ENCODE results near the gene LCP2.
A peak's percentile ranks its signal among the peaks of the same experiment; 100 is the strongest.

LCP2 gene

GRCh38 chr5:170279459-170279817 is 18.1 kb downstream of the LCP2 start:
- Histone ChIP-seq H2BK15ac (ENCODE audit: low read depth, poor library complexity, severe bottlenecking) (no peak overlapping the region), H3K4ac (ENCODE audit: low read depth in 1 of 2, low read length in 2 of 2) (no peak overlapping the region), H3K18ac (ENCODE audit: low read depth in 1 of 2, low read length in 2 of 2) (no peak overlapping the region), H3K27me3 (ENCODE audit: control insufficient read depth in 1 of 2, insufficient read depth in 1 of 2, low read length in 2 of 2) (peaks cover 21 to 24% of the 10 kb centered on the region in 2 experiments), H3K9me3 (ENCODE audit: control insufficient read depth, low read length) (peaks cover 15% of the 10 kb centered on the region), H2AK5ac (ENCODE audit: low read length, severe bottlenecking) (no peak overlapping the region), H3K27ac (ENCODE audit: low read length, poor library complexity, severe bottlenecking) (no peak overlapping the region), H2BK5ac (ENCODE audit: low read depth, low read length, poor library complexity, severe bottlenecking) (no peak overlapping the region), H3K79me1 (replicated peaks; ENCODE audit: low read length, poor library complexity, severe bottlenecking) (no peaks in the 10 kb centered on the region), H4K8ac (ENCODE audit: low read length) (no peak overlapping the region), H3K14ac (ENCODE audit: low read length in 2 of 2) (no peak overlapping the region), H3K4me2 (ENCODE audit: low read length, poor library complexity, severe bottlenecking) (no peak overlapping the region), H2BK12ac (ENCODE audit: low read length in 2 of 2) (no peak overlapping the region), H2BK120ac (ENCODE audit: low read depth, low read length) (no peak overlapping the region), H4K91ac (ENCODE audit: low read length) (no peak overlapping the region), H2AFZ (ENCODE audit: low read depth, low read length) (no peak overlapping the region), H3K4me3 (ENCODE audit: insufficient read depth in 1 of 2, low read depth in 1 of 2, low read length in 2 of 2) (no peak overlapping the region), H3K9ac (ENCODE audit: low read length) (no peak overlapping the region), H3K36me3 (ENCODE audit: control insufficient read depth in 1 of 2, insufficient read depth in 2 of 2, low read depth in 1 of 2, low read length in 2 of 2) (no peaks in the 10 kb centered on the region), H3K4me1 (ENCODE audit: control insufficient read depth, insufficient read depth, low read depth, low read length) (peaks cover 3% of the 10 kb centered on the region), H3K23ac (ENCODE audit: low read length in 2 of 2) (no peak overlapping the region)
- no peak for DNase-seq
- WGBS = 94% methylated on average over 3 of the region's 4 CpGs

DNA sequence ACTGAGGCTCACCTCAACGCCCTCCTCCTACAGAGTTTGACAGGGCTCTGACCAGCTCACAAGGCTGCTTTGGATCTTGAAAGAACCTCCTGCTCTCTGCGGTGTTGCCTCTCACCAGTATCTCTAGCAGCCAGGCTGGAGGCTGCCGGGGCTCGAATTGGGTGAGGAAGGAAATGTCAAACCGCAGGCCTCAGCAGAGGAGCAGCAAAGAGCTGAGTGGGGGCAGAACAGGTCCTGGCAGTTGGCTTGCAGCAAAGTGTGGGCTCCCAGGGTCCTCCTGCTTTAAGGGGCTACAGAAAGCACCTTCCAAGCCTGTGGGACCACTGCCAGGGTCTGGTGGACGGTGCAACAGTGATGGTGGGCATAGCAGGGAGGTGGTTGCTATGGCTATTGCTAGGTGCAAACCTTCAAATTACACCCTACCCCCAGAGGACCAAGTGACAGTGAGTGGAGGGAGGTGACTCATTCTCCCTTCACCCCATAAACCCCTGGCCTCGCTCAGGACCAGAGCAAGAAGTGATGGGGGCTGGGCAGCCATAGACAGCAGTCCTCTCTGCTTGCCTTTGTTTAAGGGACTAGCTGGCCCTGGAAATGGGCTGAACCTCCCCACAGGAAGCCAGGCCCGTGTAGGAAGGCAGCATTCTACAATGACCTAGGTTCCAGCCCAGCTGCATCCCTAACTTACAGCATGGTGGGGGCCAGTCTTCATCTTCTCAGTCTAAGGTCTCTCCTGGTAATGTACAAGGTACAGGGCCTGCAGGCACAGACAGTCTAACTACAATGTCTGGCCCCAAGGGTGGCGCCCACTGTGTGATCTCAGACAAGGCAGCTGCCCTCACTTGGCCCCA is 18.7 kb downstream of the LCP2 start:
- no peak overlapping the region for H2BK15ac ChIP-seq (ENCODE audit: low read depth, poor library complexity, severe bottlenecking)
- H4K91ac ChIP-seq (ENCODE audit: low read length) = no peak overlapping the region
- peaks cover 21 to 30% of the 10 kb centered on the region in 2 experiments for H3K27me3 ChIP-seq (ENCODE audit: control insufficient read depth in 1 of 2, insufficient read depth in 1 of 2, low read length in 2 of 2)
- H3K4me1 ChIP-seq (ENCODE audit: control insufficient read depth, insufficient read depth, low read depth, low read length) = peaks cover 3% of the 10 kb centered on the region
- no peak overlapping the region for H3K18ac ChIP-seq (ENCODE audit: low read depth in 1 of 2, low read length in 2 of 2)
- no peak overlapping the region for H3K27ac ChIP-seq (ENCODE audit: low read length, poor library complexity, severe bottlenecking)
- no peaks in the 10 kb centered on the region for H3K79me1 ChIP-seq (replicated peaks; ENCODE audit: low read length, poor library complexity, severe bottlenecking)
- H2BK12ac ChIP-seq (ENCODE audit: low read length in 2 of 2) = no peak overlapping the region
- H3K4me3 ChIP-seq (ENCODE audit: insufficient read depth in 1 of 2, low read depth in 1 of 2, low read length in 2 of 2) = no peak overlapping the region
- no peak overlapping the region for H3K4ac ChIP-seq (ENCODE audit: low read depth in 1 of 2, low read length in 2 of 2)
- H2AK5ac ChIP-seq (ENCODE audit: low read length, severe bottlenecking) = no peak overlapping the region
- peaks cover 11% of the 10 kb centered on the region for H3K9me3 ChIP-seq (ENCODE audit: control insufficient read depth, low read length)
- no peak overlapping the region for H3K4me2 ChIP-seq (ENCODE audit: low read length, poor library complexity, severe bottlenecking)
- no peak overlapping the region for H3K9ac ChIP-seq (ENCODE audit: low read length)
- WGBS = 64% methylated on average over 8 of the region's 9 CpGs
- DNase-seq = no peak
- no peaks in the 10 kb centered on the region for H3K36me3 ChIP-seq (ENCODE audit: control insufficient read depth in 1 of 2, insufficient read depth in 2 of 2, low read depth in 1 of 2, low read length in 2 of 2)
- H3K14ac ChIP-seq (ENCODE audit: low read length in 2 of 2) = peak overlapping the region in 1 of 2 experiments; percentile 64
- H2BK120ac ChIP-seq (ENCODE audit: low read depth, low read length) = no peak overlapping the region
- H4K8ac ChIP-seq (ENCODE audit: low read length) = no peak overlapping the region
- H2BK5ac ChIP-seq (ENCODE audit: low read depth, low read length, poor library complexity, severe bottlenecking) = no peak overlapping the region
- H3K23ac ChIP-seq (ENCODE audit: low read length in 2 of 2) = no peak overlapping the region
- no peak overlapping the region for H2AFZ ChIP-seq (ENCODE audit: low read depth, low read length)

- no peak overlapping the region for H4K8ac ChIP-seq (ENCODE audit: low read length)
- no peaks in the 10 kb centered on the region for H3K36me3 ChIP-seq (ENCODE audit: control insufficient read depth in 1 of 2, insufficient read depth in 2 of 2, low read depth in 1 of 2, low read length in 2 of 2)
- no peaks in the 10 kb centered on the region for H3K79me1 ChIP-seq (replicated peaks; ENCODE audit: low read length, poor library complexity, severe bottlenecking)
- no peak overlapping the region for H2BK15ac ChIP-seq (ENCODE audit: low read depth, poor library complexity, severe bottlenecking)
- peaks cover 2% of the 10 kb centered on the region for H3K9me3 ChIP-seq (ENCODE audit: control insufficient read depth, low read length)
- no peak overlapping the region for H2AK5ac ChIP-seq (ENCODE audit: low read length, severe bottlenecking)
- H2BK12ac ChIP-seq (ENCODE audit: low read length in 2 of 2) = no peak overlapping the region
- WGBS = 63% methylated on average over 6 of the region's 6 CpGs
- H3K9ac ChIP-seq (ENCODE audit: low read length) = no peak overlapping the region
- H3K4me2 ChIP-seq (ENCODE audit: low read length, poor library complexity, severe bottlenecking) = no peak overlapping the region
- H2BK5ac ChIP-seq (ENCODE audit: low read depth, low read length, poor library complexity, severe bottlenecking) = no peak overlapping the region
- no peak overlapping the region for H3K14ac ChIP-seq (ENCODE audit: low read length in 2 of 2)
- H3K27ac ChIP-seq (ENCODE audit: low read length, poor library complexity, severe bottlenecking) = no peak overlapping the region
- no peak overlapping the region for H3K4ac ChIP-seq (ENCODE audit: low read depth in 1 of 2, low read length in 2 of 2)
- H3K23ac ChIP-seq (ENCODE audit: low read length in 2 of 2) = no peak overlapping the region
- H3K27me3 ChIP-seq (ENCODE audit: control insufficient read depth in 1 of 2, insufficient read depth in 1 of 2, low read length in 2 of 2) = peaks cover 25 to 30% of the 10 kb centered on the region in 2 experiments
- H3K18ac ChIP-seq (ENCODE audit: low read depth in 1 of 2, low read length in 2 of 2) = no peak overlapping the region
- peaks cover 3% of the 10 kb centered on the region for H3K4me1 ChIP-seq (ENCODE audit: control insufficient read depth, insufficient read depth, low read depth, low read length)
- H2BK120ac ChIP-seq (ENCODE audit: low read depth, low read length) = no peak overlapping the region
- no peak overlapping the region for H4K91ac ChIP-seq (ENCODE audit: low read length)
- no peak overlapping the region for H3K4me3 ChIP-seq (ENCODE audit: insufficient read depth in 1 of 2, low read depth in 1 of 2, low read length in 2 of 2)
- H2AFZ ChIP-seq (ENCODE audit: low read depth, low read length) = no peak overlapping the region
- no peak for DNase-seq
These were observed 19.7 kb downstream of the LCP2 start for GRCh38 chr5:170277867-170278281.

DNA sequence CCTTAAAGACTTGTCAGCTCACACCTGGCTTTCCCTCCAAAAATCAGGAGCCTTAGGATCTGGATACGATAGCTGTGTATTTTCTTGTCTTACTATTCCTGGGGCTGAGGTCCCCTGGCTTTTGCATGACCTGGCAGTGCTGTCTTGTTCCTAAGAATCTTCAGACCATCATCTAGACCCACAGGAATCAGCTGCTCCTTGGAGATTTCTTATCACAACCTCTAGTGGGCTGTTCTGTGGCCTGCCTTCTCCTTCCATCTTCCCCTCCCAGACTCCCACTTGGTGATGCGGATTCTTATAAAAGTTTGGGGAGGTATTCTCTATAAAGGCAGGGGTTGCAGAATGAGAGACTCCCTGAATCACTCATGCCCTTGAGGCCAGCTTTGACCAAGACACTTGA is 21.4 kb downstream of the LCP2 start:
- no peaks in the 10 kb centered on the region for H3K79me1 ChIP-seq (replicated peaks; ENCODE audit: low read length, poor library complexity, severe bottlenecking)
- 100% methylated on average over 1 of the region's 2 CpGs for WGBS

More for the DNA sequence above, 21.4 kb downstream of the LCP2 start:
- H3K4me2 ChIP-seq (ENCODE audit: low read length, poor library complexity, severe bottlenecking) = no peak overlapping the region
- no peak overlapping the region for H3K23ac ChIP-seq (ENCODE audit: low read length in 2 of 2)
- no peak overlapping the region for H3K14ac ChIP-seq (ENCODE audit: low read length in 2 of 2)
- H2BK15ac ChIP-seq (ENCODE audit: low read depth, poor library complexity, severe bottlenecking) = no peak overlapping the region
- no peak overlapping the region for H4K91ac ChIP-seq (ENCODE audit: low read length)
- no peak overlapping the region for H4K8ac ChIP-seq (ENCODE audit: low read length)
- H3K4ac ChIP-seq (ENCODE audit: low read depth in 1 of 2, low read length in 2 of 2) = no peak overlapping the region
- no peak overlapping the region for H3K27ac ChIP-seq (ENCODE audit: low read length, poor library complexity, severe bottlenecking)
- H3K18ac ChIP-seq (ENCODE audit: low read depth in 1 of 2, low read length in 2 of 2) = no peak overlapping the region
- H2BK12ac ChIP-seq (ENCODE audit: low read length in 2 of 2) = no peak overlapping the region
- H3K4me1 ChIP-seq (ENCODE audit: control insufficient read depth, insufficient read depth, low read depth, low read length) = peaks cover 3% of the 10 kb centered on the region
- peaks cover 25 to 30% of the 10 kb centered on the region in 2 experiments for H3K27me3 ChIP-seq (ENCODE audit: control insufficient read depth in 1 of 2, insufficient read depth in 1 of 2, low read length in 2 of 2)
- H2BK120ac ChIP-seq (ENCODE audit: low read depth, low read length) = no peak overlapping the region
- H3K9ac ChIP-seq (ENCODE audit: low read length) = no peak overlapping the region
- H2BK5ac ChIP-seq (ENCODE audit: low read depth, low read length, poor library complexity, severe bottlenecking) = no peak overlapping the region
- H3K4me3 ChIP-seq (ENCODE audit: insufficient read depth in 1 of 2, low read depth in 1 of 2, low read length in 2 of 2) = no peak overlapping the region
- no peaks in the 10 kb centered on the region for H3K36me3 ChIP-seq (ENCODE audit: control insufficient read depth in 1 of 2, insufficient read depth in 2 of 2, low read depth in 1 of 2, low read length in 2 of 2)
- no peak for DNase-seq
- no peak overlapping the region for H2AFZ ChIP-seq (ENCODE audit: low read depth, low read length)
- H2AK5ac ChIP-seq (ENCODE audit: low read length, severe bottlenecking) = no peak overlapping the region
- no peaks in the 10 kb centered on the region for H3K9me3 ChIP-seq (ENCODE audit: control insufficient read depth, low read length)

Data from mesenchymal stem cell (in vitro differentiated cells and primary cell).